ENCODE data around the gene C1RL. TPM values are rescaled to one million over a fixed set of nuclear protein-coding genes. Genes with fewer than 3 reads are reported as not detected.

The C1RL gene
- total and polyA plus RNA-seq, 4 donors: 67.5 to 188 (median 124) TPM

GRCh38 chr12:7114851-7115250 is 5.8 kb upstream of the C1RL start:
- Histone ChIP-seq H3K27ac (ENCODE audit: low read depth in 1 of 2, low read length in 2 of 2) (no peak overlapping the region), H3K4me3 (ENCODE audit: low read depth in 1 of 3, low read length in 3 of 3) (no peak overlapping the region), H3K36me3 (ENCODE audit: control insufficient read depth in 4 of 4, insufficient read depth in 3 of 4, low read depth in 1 of 4, low read length in 3 of 4) (peaks cover 0 to 3% (median 1%) of the 10 kb centered on the region in 4 donors), H3K4me1 (ENCODE audit: control insufficient read depth in 4 of 4, insufficient read depth in 4 of 4, low read length in 3 of 4) (peaks cover 1 to 55% (median 40%) of the 10 kb centered on the region in 4 donors), H3K27me3 (ENCODE audit: control insufficient read depth in 4 of 4, insufficient read depth in 4 of 4, low read length in 3 of 4) (no peaks in the 10 kb centered on the region), H3K9me3 (ENCODE audit: control insufficient read depth in 4 of 4, low read length in 3 of 4) (no peaks in the 10 kb centered on the region), H3K9ac (ENCODE audit: low read depth in 1 of 2, low read length in 2 of 2) (no peak overlapping the region)
- no peak for TF ChIP-seq GABPA (IDR thresholded peaks at IDR 0.05 in 1 of 2, conservative IDR thresholded peaks at IDR 0.05 in 1 of 2)
- 89% methylated on average over 6 of the region's 6 CpGs for WGBS
- DNase-seq (ENCODE audit: low spot score): no peak

GRCh38 chr12:7114008-7114407 is 5.0 kb upstream of the C1RL start:
- no peak overlapping the region for H3K27ac ChIP-seq (ENCODE audit: low read depth in 1 of 2, low read length in 2 of 2)
- no peak for DNase-seq (ENCODE audit: low spot score)
- TF ChIP-seq RXRA (IDR thresholded peaks at IDR 0.05) (no peak), FOXA2 (IDR thresholded peaks at IDR 0.05) (no peak), ZBTB33 (IDR thresholded peaks at IDR 0.05) (no peak), HNF4A (conservative IDR thresholded peaks at IDR 0.05) (no peak)

GRCh38 chr12:7113389-7113871 is 4.4 kb upstream of the C1RL start:
- Histone ChIP-seq H3K4me3 (ENCODE audit: low read depth in 1 of 3, low read length in 3 of 3) (no peak overlapping the region), H3K4me1 (ENCODE audit: control insufficient read depth in 4 of 4, insufficient read depth in 4 of 4, low read length in 3 of 4) (peaks cover 4 to 51% (median 40%) of the 10 kb centered on the region in 4 donors), H3K9ac (ENCODE audit: low read depth in 1 of 2, low read length in 2 of 2) (no peak overlapping the region), H3K9me3 (ENCODE audit: control insufficient read depth in 4 of 4, low read length in 3 of 4) (no peaks in the 10 kb centered on the region), H3K27me3 (ENCODE audit: control insufficient read depth in 4 of 4, insufficient read depth in 4 of 4, low read length in 3 of 4) (no peaks in the 10 kb centered on the region), H3K27ac (ENCODE audit: low read depth in 1 of 2, low read length in 2 of 2) (peak overlapping the region in 1 of 2 donors; percentile 14), H3K36me3 (ENCODE audit: control insufficient read depth in 4 of 4, insufficient read depth in 3 of 4, low read depth in 1 of 4, low read length in 3 of 4) (peaks cover 0 to 3% (median 1%) of the 10 kb centered on the region in 4 donors)
- WGBS: 36% methylated on average over 5 of the region's 5 CpGs
- no peak for DNase-seq (ENCODE audit: low spot score)
- TF ChIP-seq ZBTB33 (IDR thresholded peaks at IDR 0.05) (no peak), RAD21 (IDR thresholded peaks at IDR 0.05) (peak; percentile 80 to 86), EGR1 (IDR thresholded peaks at IDR 0.05; ENCODE audit: low read depth in 2 of 2) (no peak), ATF3 (IDR thresholded peaks at IDR 0.05) (no peak), CTCF (IDR thresholded peaks at IDR 0.05; ENCODE audit: low read depth, low read length, missing input control) (peak; percentile 91), FOXA1 (IDR thresholded peaks at IDR 0.05) (no peak), FOXA2 (IDR thresholded peaks at IDR 0.05) (no peak), YY1 (IDR thresholded peaks at IDR 0.05) (no peak), GABPA (IDR thresholded peaks at IDR 0.05 in 1 of 2, conservative IDR thresholded peaks at IDR 0.05 in 1 of 2) (no peak), NR2F2 (IDR thresholded peaks at IDR 0.05) (no peak), MAX (IDR thresholded peaks at IDR 0.05) (no peak), HNF4A (conservative IDR thresholded peaks at IDR 0.05) (peak in 1 of 2 donors; percentile 21)

More at GRCh38 chr12:7114008-7114407, 5.0 kb upstream of the C1RL start:
- Histone ChIP-seq H3K4me3 (ENCODE audit: low read depth in 1 of 3, low read length in 3 of 3) (no peak overlapping the region), H3K4me1 (ENCODE audit: control insufficient read depth in 4 of 4, insufficient read depth in 4 of 4, low read length in 3 of 4) (peaks cover 4 to 56% (median 44%) of the 10 kb centered on the region in 4 donors), H3K36me3 (ENCODE audit: control insufficient read depth in 4 of 4, insufficient read depth in 3 of 4, low read depth in 1 of 4, low read length in 3 of 4) (peaks cover 0 to 3% (median 1%) of the 10 kb centered on the region in 4 donors), H3K27me3 (ENCODE audit: control insufficient read depth in 4 of 4, insufficient read depth in 4 of 4, low read length in 3 of 4) (no peaks in the 10 kb centered on the region), H3K9me3 (ENCODE audit: control insufficient read depth in 4 of 4, low read length in 3 of 4) (no peaks in the 10 kb centered on the region), H3K9ac (ENCODE audit: low read depth in 1 of 2, low read length in 2 of 2) (no peak overlapping the region)
- 88% methylated on average over 11 of the region's 11 CpGs for WGBS
